Ascending aorta (tissue), 2 donors: Measurements from ENCODE around the gene FAM209B. TPM values are rescaled to one million over a fixed set of nuclear protein-coding genes. Genes with fewer than 3 reads are reported as not detected.
"Not testable (repeated sequence)": the region's sequence is repeated elsewhere in the genome, so short reads cannot be mapped to it uniquely, and the experiment has no call there.

ENCODE experiments used
- DNase-seq, 2 donors: peaks; one replicate each; pipeline ENCODE4 v3.0.0-alpha.2; 2019; ENCODE audit warnings: low spot score in 2 of 2
- H3K27ac ChIP-seq, 2 donors: fragments of 200-600 bp; sonication (generic); one replicate each; pipeline ENCODE4 v1.5.1; 2016 to 2017; ENCODE audit warnings: mild to moderate bottlenecking in 1 of 2
- H3K27me3 ChIP-seq: fragments of 200-600 bp; sonication (generic); one replicate; pipeline ENCODE4 v1.5.1; 2017
- H3K36me3 ChIP-seq, 2 donors: fragments of 200-600 bp; sonication (generic); one replicate each; pipeline ENCODE4 v1.5.1; 2016
- H3K4me1 ChIP-seq, 2 donors: fragments of 200-600 bp; sonication (generic); one replicate each; pipeline ENCODE4 v1.5.1; 2016 to 2017; ENCODE audit warnings: mild to moderate bottlenecking in 1 of 2
- H3K4me3 ChIP-seq, 2 donors: fragments of 200-600 bp; sonication (generic); one replicate each; pipeline ENCODE4 v1.5.1; 2016 to 2017; ENCODE audit warnings: mild to moderate bottlenecking in 1 of 2
- H3K9me3 ChIP-seq, 2 donors: fragments of 200-600 bp; sonication (generic); one replicate each; pipeline ENCODE4 v1.5.1; 2016
- CTCF ChIP-seq, 3 experiments: fragments of 200-600 bp in 2 of 3; fragments of 450-650 bp in 1 of 3; sonication (generic) in 2 of 3; IDR thresholded peaks; one replicate each; pipeline ENCODE4 v1.5.1; 2016 to 2019; ENCODE audit warnings: antibody characterized with exemption in 3 of 3, mild to moderate bottlenecking in 1 of 3, moderate library complexity in 1 of 3
- intact Hi-C: fragments of 100-400 bp; cut with DNase I; formaldehyde crosslinking; loops from one replicate; pipeline ENCODE4 v1.15.1; 2023
- total RNA-seq: library from RNA; depleted of rRNA; stranded (reverse); fragments of >200 nt; gene quantifications from one replicate; pipeline ENCODE4 v1.1.0, GENCODE V29; 2016

FAM209B gene
- total RNA-seq, 1 donor from 2014 or later = not detected

- no peak overlapping the region for H3K27ac ChIP-seq
- TF ChIP-seq CTCF (IDR thresholded peaks at IDR 0.05) = no peak
- no peak overlapping the region for H3K4me3 ChIP-seq
- peaks cover 16 to 24% of the 10 kb centered on the region in 2 donors for H3K9me3 ChIP-seq
- peak in 1 of 2 donors; percentile 34 for DNase-seq
- intact Hi-C loops = no loop called here
- no peaks in the 10 kb centered on the region for H3K4me1 ChIP-seq
- H3K27me3 ChIP-seq = no peaks in the 10 kb centered on the region
- peaks cover 43 to 48% of the 10 kb centered on the region in 2 donors for H3K36me3 ChIP-seq
These were observed 12.9 kb upstream of the FAM209B start for GRCh38 chr20:56520180-56520579.

GRCh38 chr20:56520746-56521354 lies 12.2 kb upstream of the FAM209B start:
- DNase-seq, H3K27me3 ChIP-seq, H3K4me1 ChIP-seq, H3K4me3 ChIP-seq, intact Hi-C loops, H3K27ac ChIP-seq: not testable (repeated sequence)
- H3K9me3 ChIP-seq = peaks cover 16 to 24% of the 10 kb centered on the region in 2 donors
- peaks cover 43 to 45% of the 10 kb centered on the region in 2 donors for H3K36me3 ChIP-seq

GRCh38 chr20:56522311-56522710 lies 10.7 kb upstream of the FAM209B start:
- no peak for DNase-seq
- intact Hi-C loops = no loop called here

GRCh38 chr20:56524444-56524843 lies 8.6 kb upstream of the FAM209B start, which contains the start of gene FAM209A:
FAM209A (plus strand) TSS chr20:56524744; CDS start chr20:56524809, 65 bp downstream.
- DNase-seq, intact Hi-C loops, H3K27ac ChIP-seq, H3K27me3 ChIP-seq, H3K4me1 ChIP-seq, H3K4me3 ChIP-seq: not testable (repeated sequence)
- Histone ChIP-seq H3K9me3 (peaks cover 16 to 24% of the 10 kb centered on the region in 2 donors), H3K36me3 (peaks cover 12 to 13% of the 10 kb centered on the region in 2 donors)

More at GRCh38 chr20:56522311-56522710, 10.7 kb upstream of the FAM209B start:
- no peak for TF ChIP-seq CTCF (IDR thresholded peaks at IDR 0.05)
- H3K27me3 ChIP-seq = no peaks in the 10 kb centered on the region
- H3K36me3 ChIP-seq = peaks cover 33 to 34% of the 10 kb centered on the region in 2 donors
- no peaks in the 10 kb centered on the region for H3K4me1 ChIP-seq
- no peak overlapping the region for H3K4me3 ChIP-seq
- peaks cover 16 to 24% of the 10 kb centered on the region in 2 donors for H3K9me3 ChIP-seq
- no peak overlapping the region for H3K27ac ChIP-seq

- no peak for TF ChIP-seq CTCF (IDR thresholded peaks at IDR 0.05)
- H3K27me3 ChIP-seq = no peaks in the 10 kb centered on the region
- DNase-seq = no peak
- intact Hi-C loops = no loop called here
- no peaks in the 10 kb centered on the region for H3K36me3 ChIP-seq
- no peaks in the 10 kb centered on the region for H3K4me1 ChIP-seq
- H3K4me3 ChIP-seq = no peak overlapping the region
- no peaks in the 10 kb centered on the region for H3K9me3 ChIP-seq
- H3K27ac ChIP-seq = no peak overlapping the region
These were observed 5.5 kb upstream of the FAM209B start for GRCh38 chr20:56527521-56527920.

- TF ChIP-seq CTCF (IDR thresholded peaks at IDR 0.05) = no peak
- DNase-seq = no peak
These were observed 5.0 kb downstream of the FAM209B start for GRCh38 chr20:56537997-56538396.

More at GRCh38 chr20:56537997-56538396, 5.0 kb downstream of the FAM209B start:
- Histone ChIP-seq H3K9me3 (no peaks in the 10 kb centered on the region), H3K27me3 (no peaks in the 10 kb centered on the region), H3K4me1 (no peaks in the 10 kb centered on the region), H3K36me3 (no peaks in the 10 kb centered on the region), H3K4me3 (no peak overlapping the region), H3K27ac (no peak overlapping the region)
- intact Hi-C loops = no loop called here
